CD8-positive, alpha-beta memory T cell (primary cell): ENCODE data around the gene GNG7. TPM values are rescaled to one million over a fixed set of nuclear protein-coding genes. Genes with fewer than 3 reads are reported as not detected.
A peak's percentile ranks its signal among the peaks of the same experiment; 100 is the strongest.

Source experiments
- CTCF ChIA-PET: fragments of 350-600 bp; sonication (Branson Sonifier 250); formaldehyde crosslinking; loops from one replicate; lab custom pipeline; 2021; ENCODE audit warnings: antibody characterized with exemption; lab: Charles Lee
- POLR2A ChIA-PET: fragments of 350-600 bp; sonication (Branson Sonifier 250); formaldehyde crosslinking; loops from one replicate; lab custom pipeline; 2021; ENCODE audit warnings: antibody characterized with exemption; lab: Charles Lee
- DNase-seq, 5 donors: peaks; one replicate each; pipeline versions ENCODE4 v3.0.0 to v3.0.0-alpha.2; 2020 to 2022; ENCODE audit warnings: mixed read lengths in 1 of 5
- H3K27ac ChIP-seq: one replicate; pipeline ENCODE4 v1.7.0; 2013; ENCODE audit warnings: low read depth, mild to moderate bottlenecking, low read length, moderate library complexity
- H3K27me3 ChIP-seq: 2 replicates; pipeline ENCODE4 v1.7.0; 2013; ENCODE audit warnings: low read length, mild to moderate bottlenecking; ENCODE audit not compliant: insufficient read depth, poor library complexity, severe bottlenecking
- H3K36me3 ChIP-seq: 2 replicates; pipeline ENCODE4 v1.7.0; 2013; ENCODE audit warnings: mild to moderate bottlenecking, low read length, moderate library complexity; ENCODE audit not compliant: insufficient read depth
- H3K4me1 ChIP-seq: 2 replicates; pipeline ENCODE4 v1.7.0; 2013; ENCODE audit warnings: mild to moderate bottlenecking, low read length, moderate library complexity; ENCODE audit not compliant: insufficient read depth
- H3K4me3 ChIP-seq: 2 replicates; pipeline ENCODE4 v1.7.0; 2013; ENCODE audit warnings: mild to moderate bottlenecking, low read length
- H3K9me3 ChIP-seq: 2 replicates; pipeline ENCODE4 v1.7.0; 2013; ENCODE audit warnings: mild to moderate bottlenecking, low read length
- H3K27ac Mint-ChIP-seq, 8 donors: one replicate each; pipeline ENCODE4 v1.8.0; 2020 to 2021; ENCODE audit warnings: mixed read lengths in 8 of 8, mild to moderate bottlenecking in 6 of 8, inconsistent platforms in 3 of 8, moderate library complexity in 3 of 8
- H3K27me3 Mint-ChIP-seq, 2 donors: one replicate each; pipeline ENCODE4 v1.8.0; 2020 to 2021; ENCODE audit warnings: mixed read lengths in 2 of 2, mild to moderate bottlenecking in 1 of 2, moderate library complexity in 1 of 2
- H3K36me3 Mint-ChIP-seq, 3 donors: one replicate each; pipeline ENCODE4 v1.8.0; 2020 to 2021; ENCODE audit warnings: mixed read lengths in 3 of 3, inconsistent platforms in 1 of 3, mild to moderate bottlenecking in 1 of 3
- H3K4me1 Mint-ChIP-seq, 3 donors: one replicate each; pipeline ENCODE4 v1.8.0; 2020 to 2021; ENCODE audit warnings: mixed read lengths in 3 of 3, inconsistent platforms in 1 of 3, mild to moderate bottlenecking in 1 of 3
- H3K4me3 Mint-ChIP-seq, 7 donors: one replicate each; pipeline ENCODE4 v1.8.0; 2020 to 2021; ENCODE audit warnings: mixed read lengths in 7 of 7, mild to moderate bottlenecking in 6 of 7, moderate library complexity in 4 of 7, inconsistent platforms in 2 of 7
- H3K9me3 Mint-ChIP-seq, 5 donors: one replicate each; pipeline ENCODE4 v1.8.0; 2020 to 2022; ENCODE audit warnings: mixed read lengths in 5 of 5, mild to moderate bottlenecking in 3 of 5, moderate library complexity in 2 of 5, inconsistent platforms in 1 of 5
- polyA plus RNA-seq: library from polyadenylated mRNA; unstranded; fragments of 300-500 nt; fragmentation: Illumina TruSeq; gene quantifications from one replicate; pipeline ENCODE4 v1.2.3, GENCODE V29; 2021
- total RNA-seq, 2 experiments: library from RNA; stranded (reverse); gene quantifications; one replicate each; pipeline ENCODE4 v1.2.3, GENCODE V29; 2021

The GNG7 gene
- total and polyA plus RNA-seq, 3 experiments from 2014 or later, result 0.40 to 1.2 (median 0.53) TPM

DNA sequence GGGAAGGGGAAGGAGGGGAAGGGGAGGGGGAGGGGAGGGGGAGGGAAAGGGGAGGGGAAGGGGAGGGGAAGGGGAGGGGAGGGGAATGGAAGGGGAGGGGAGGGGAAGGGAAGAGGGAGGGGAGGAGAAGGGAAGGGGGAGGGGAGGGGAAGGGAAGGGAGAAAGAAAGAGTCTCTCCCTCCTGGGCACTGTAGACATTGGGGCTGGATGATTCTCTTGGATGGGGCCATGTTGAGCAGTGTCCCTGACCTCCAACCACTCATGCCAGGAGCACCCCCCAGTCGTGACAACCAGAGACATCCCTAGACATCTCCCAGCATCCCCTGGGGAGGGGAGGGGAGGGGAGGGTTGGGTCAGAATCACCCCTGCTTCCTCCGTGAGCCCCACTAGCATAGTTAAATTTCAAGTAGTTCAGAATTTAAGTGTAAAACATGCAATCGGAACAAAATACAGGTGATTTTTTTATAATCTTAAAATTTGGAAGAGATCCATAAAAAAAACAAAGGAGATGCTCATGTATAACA is 64.0 kb downstream of the GNG7 start:
- H3K4me3 Mint-ChIP-seq, result no peak overlapping the region
- H3K9me3 Mint-ChIP-seq, result no peaks in the 10 kb centered on the region
- H3K36me3 Mint-ChIP-seq, result no peaks in the 10 kb centered on the region
- peaks cover 0 to 12% (median 0%) of the 10 kb centered on the region in 3 donors for H3K4me1 Mint-ChIP-seq
- H3K27ac Mint-ChIP-seq, result no peak overlapping the region
- no peaks in the 10 kb centered on the region for H3K27me3 ChIP-seq
- H3K27me3 Mint-ChIP-seq, result peaks cover 0 to 4% of the 10 kb centered on the region in 2 donors
- ChIA-PET POLR2A (interaction anchor here (2.3 kb wide), 1 partner anchor 162 kb away, joined by 17 read pairs; the partner anchor contains the start of gene GADD45B), CTCF (interaction anchor here (1.1 kb wide), 1 partner anchor 18 kb away, joined by 4 read pairs; no protein-coding TSS in a partner anchor)
- H3K4me1 ChIP-seq, result peaks cover 10% of the 10 kb centered on the region
- no peak for DNase-seq
- H3K4me3 ChIP-seq, result no peak overlapping the region
- H3K27ac ChIP-seq, result no peak overlapping the region
- no peaks in the 10 kb centered on the region for H3K9me3 ChIP-seq
- no peaks in the 10 kb centered on the region for H3K36me3 ChIP-seq

DNA sequence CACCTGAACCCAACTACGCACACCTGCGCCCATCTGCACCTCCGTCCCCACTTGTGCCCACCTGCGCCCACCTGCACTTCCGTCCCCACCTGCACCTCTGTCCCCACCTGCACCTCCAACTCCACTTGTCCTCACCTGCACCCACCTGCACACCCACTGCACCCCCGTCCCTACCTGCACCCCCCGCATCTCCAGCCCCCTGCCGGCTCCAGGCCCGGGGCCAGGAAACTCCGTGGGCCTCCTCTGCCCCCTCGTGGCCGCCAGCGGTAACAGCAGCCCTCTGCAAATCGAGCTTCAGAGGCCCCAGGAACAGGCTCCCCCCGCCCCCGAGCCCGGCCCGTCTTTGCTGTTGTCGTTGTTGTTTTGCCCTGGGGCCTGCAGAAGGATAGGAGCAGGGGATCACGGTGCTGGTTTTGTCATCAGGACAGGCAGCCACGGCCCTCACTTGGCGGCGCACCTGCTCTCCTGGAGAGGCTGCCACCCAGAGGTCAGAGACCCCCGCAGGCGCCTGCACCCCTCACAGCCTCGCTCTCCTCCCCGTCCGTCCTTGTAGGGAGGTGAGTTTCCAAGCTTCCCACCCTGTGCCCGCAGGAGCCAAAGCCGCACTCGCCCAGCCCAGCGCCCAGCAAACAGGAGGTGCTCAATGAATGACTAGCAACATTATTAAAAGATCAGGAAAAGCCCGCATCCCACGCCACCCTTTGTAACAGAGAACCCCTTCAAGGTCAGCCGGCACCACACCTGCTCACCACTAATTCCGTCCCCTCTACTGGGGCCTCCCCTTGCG is 65.4 kb downstream of the GNG7 start:
- DNase-seq, result peak; percentile 68 to 84 (median 70)
- Histone ChIP-seq H3K4me3 (no peak overlapping the region), H3K36me3 (no peaks in the 10 kb centered on the region), H3K27ac (no peak overlapping the region), H3K9me3 (no peaks in the 10 kb centered on the region), H3K4me1 (peaks cover 10% of the 10 kb centered on the region), H3K27me3 (no peaks in the 10 kb centered on the region)
- Mint-ChIP-seq H3K9me3 (no peaks in the 10 kb centered on the region), H3K27me3 (peaks cover 0 to 4% of the 10 kb centered on the region in 2 donors), H3K36me3 (no peaks in the 10 kb centered on the region), H3K4me1 (peaks cover 0 to 12% (median 4%) of the 10 kb centered on the region in 3 donors), H3K27ac (peak overlapping the region in 2 of 8 donors; percentile 23 to 85), H3K4me3 (peak overlapping the region in 1 of 7 donors; percentile 44)
- ChIA-PET POLR2A (interaction anchor here (0.7 to 2.3 kb wide), 5 partner anchors 14 to 379 kb away, joined by 3 to 17 read pairs (median 4); partner anchors contain the start of gene GADD45B), CTCF (interaction anchor here (0.6 to 10.1 kb wide), 17 partner anchors 9 to 197 kb away, joined by 3 to 152 read pairs (median 5); partner anchors contain the start of gene GADD45B)

DNA sequence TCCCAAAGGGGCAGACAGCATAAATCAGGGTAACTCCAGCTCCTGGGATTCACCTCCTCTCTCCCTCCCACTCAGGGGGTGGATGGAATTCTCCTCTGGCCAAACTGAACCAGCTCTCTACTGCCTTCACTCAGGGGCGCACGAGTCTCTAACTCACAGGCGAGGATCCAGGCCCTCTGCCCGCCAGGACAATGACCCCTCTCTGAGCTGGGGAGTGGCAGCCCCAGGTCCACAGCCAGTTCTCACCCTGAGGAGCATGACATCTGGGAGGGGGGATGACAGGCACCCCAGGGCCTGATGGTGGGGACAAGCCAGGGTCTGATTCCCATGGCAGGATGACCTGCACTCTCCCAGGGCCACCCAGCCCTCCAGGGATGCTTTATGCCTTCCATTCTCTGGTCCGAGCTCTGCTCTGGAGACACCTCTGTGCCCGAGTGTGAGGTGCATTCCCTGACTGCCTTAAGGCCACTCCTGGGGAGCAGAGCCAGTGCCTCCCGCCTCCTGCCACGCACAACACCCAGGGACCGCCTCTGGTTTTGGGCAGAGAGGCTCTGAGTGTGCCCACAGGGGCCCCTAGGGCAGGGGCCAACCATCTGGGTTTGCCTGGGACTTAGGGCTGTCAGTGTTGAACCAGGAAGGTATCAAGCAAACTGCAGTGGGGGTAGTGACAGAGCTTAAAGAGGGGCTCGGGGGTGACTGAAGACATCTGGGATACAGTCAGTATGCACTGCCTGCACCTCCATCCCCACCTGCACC is 66.2 kb downstream of the GNG7 start:
- no peak overlapping the region for H3K4me3 ChIP-seq
- no peaks in the 10 kb centered on the region for H3K36me3 Mint-ChIP-seq
- H3K4me1 ChIP-seq, result peaks cover 13% of the 10 kb centered on the region
- peaks cover 0 to 4% of the 10 kb centered on the region in 2 donors for H3K27me3 Mint-ChIP-seq
- H3K27me3 ChIP-seq, result no peaks in the 10 kb centered on the region
- ChIA-PET POLR2A (interaction anchor here (0.5 to 2.3 kb wide), 5 partner anchors 16 to 378 kb away, joined by 3 to 17 read pairs (median 3); partner anchors contain the start of genes GADD45B and ZNF554), CTCF (interaction anchor here (0.6 to 10.1 kb wide), 14 partner anchors 8 to 208 kb away, joined by 3 to 152 read pairs (median 6); partner anchors contain the start of gene GADD45B)
- H3K27ac ChIP-seq, result no peak overlapping the region
- H3K4me1 Mint-ChIP-seq, result peaks cover 2 to 14% (median 6%) of the 10 kb centered on the region in 3 donors
- no peak for DNase-seq
- H3K27ac Mint-ChIP-seq, result no peak overlapping the region
- peaks cover 5% of the 10 kb centered on the region for H3K9me3 ChIP-seq
- no peaks in the 10 kb centered on the region for H3K36me3 ChIP-seq
- no peak overlapping the region for H3K4me3 Mint-ChIP-seq
- no peaks in the 10 kb centered on the region for H3K9me3 Mint-ChIP-seq

DNA sequence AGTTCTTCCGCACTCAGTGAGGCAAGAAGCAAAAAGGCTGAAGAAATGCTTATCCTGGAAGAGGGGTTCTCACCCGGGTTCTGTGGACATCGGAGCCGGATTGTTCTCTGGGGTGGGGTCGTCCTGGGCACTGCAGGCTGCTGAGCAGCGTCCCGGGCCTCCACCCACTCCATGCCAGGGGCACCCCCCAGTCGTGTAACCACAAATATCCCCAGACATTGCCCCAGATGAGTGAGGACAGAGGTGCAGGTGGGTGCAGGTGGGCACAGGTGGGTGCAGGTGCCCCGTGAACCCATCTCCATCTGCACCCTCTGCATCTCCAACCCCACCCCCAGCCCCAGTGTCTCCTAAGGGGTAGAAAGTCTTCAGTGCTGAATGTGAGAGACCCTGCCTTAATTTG is 67.5 kb downstream of the GNG7 start:
- Histone ChIP-seq H3K9me3 (peaks cover 6% of the 10 kb centered on the region), H3K4me1 (peaks cover 25% of the 10 kb centered on the region), H3K4me3 (no peak overlapping the region), H3K27ac (no peak overlapping the region), H3K36me3 (no peaks in the 10 kb centered on the region), H3K27me3 (no peaks in the 10 kb centered on the region)
- POLR2A ChIA-PET, result interaction anchor here (1.3 kb wide), 1 partner anchor 159 kb away, joined by 4 read pairs; the partner anchor contains the start of gene GADD45B
- DNase-seq, result no peak
- H3K9me3 Mint-ChIP-seq, result no peaks in the 10 kb centered on the region
- peaks cover 0 to 4% of the 10 kb centered on the region in 2 donors for H3K27me3 Mint-ChIP-seq
- H3K36me3 Mint-ChIP-seq, result peaks cover 0 to 1% (median 0%) of the 10 kb centered on the region in 3 donors
- H3K4me1 Mint-ChIP-seq, result peaks cover 11 to 24% (median 16%) of the 10 kb centered on the region in 3 donors
- H3K27ac Mint-ChIP-seq, result no peak overlapping the region
- no peak overlapping the region for H3K4me3 Mint-ChIP-seq
- CTCF ChIA-PET, result interaction anchor here (0.6 to 10.1 kb wide), 3 partner anchors 13 to 36 kb away, joined by 3 to 152 read pairs (median 4); no protein-coding TSS in a partner anchor

DNA sequence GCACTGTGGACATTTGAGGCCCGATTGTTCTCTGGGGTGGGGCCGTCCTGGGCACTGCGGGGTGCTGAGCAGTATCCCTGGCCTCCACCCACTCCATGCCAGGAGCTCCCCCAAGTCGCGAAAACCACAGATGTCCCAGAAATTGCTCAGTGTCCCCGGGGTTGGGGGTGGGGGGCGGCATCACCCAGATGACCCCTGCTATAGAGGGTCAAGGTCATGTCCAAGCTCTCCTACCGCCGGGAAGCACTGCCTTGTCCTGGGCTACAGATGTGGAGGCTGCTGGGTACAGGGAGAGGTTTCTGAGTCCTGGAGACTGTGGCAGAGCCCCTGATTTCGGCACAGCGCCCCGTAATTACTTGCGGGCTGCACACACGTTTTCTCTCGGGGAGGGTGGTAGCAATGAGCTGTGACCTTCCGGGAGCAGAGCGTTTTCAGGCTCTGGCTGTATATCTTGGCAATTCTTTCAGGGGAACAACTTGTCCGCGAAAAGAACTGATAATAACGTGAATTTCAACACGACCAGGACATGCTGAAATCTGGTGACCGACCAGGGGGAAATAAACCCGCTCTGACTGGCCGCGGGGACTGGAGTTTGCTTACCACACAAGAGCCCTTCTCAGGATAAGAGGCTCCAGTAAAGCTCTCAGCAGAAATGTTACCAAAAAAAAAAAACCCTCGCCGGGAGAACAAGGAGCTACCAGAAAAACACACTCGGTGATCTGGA is 68.1 kb downstream of the GNG7 start:
- Mint-ChIP-seq H3K36me3 (peaks cover 0 to 7% (median 0%) of the 10 kb centered on the region in 3 donors), H3K4me1 (peaks cover 17 to 29% (median 22%) of the 10 kb centered on the region in 3 donors), H3K27ac (no peak overlapping the region), H3K9me3 (peaks cover 0 to 2% (median 0%) of the 10 kb centered on the region in 5 donors), H3K27me3 (peaks cover 0 to 4% of the 10 kb centered on the region in 2 donors), H3K4me3 (no peak overlapping the region)
- Histone ChIP-seq H3K27ac (no peak overlapping the region), H3K4me3 (no peak overlapping the region), H3K27me3 (no peaks in the 10 kb centered on the region), H3K9me3 (peaks cover 6% of the 10 kb centered on the region), H3K36me3 (no peaks in the 10 kb centered on the region), H3K4me1 (peaks cover 31% of the 10 kb centered on the region)
- CTCF ChIA-PET, result interaction anchor here (0.6 to 10.1 kb wide), 3 partner anchors 14 to 161 kb away, joined by 3 to 152 read pairs (median 3); no protein-coding TSS in a partner anchor
- POLR2A ChIA-PET, result interaction anchor here (1.3 kb wide), 1 partner anchor 159 kb away, joined by 4 read pairs; the partner anchor contains the start of gene GADD45B
- DNase-seq, result no peak

DNA sequence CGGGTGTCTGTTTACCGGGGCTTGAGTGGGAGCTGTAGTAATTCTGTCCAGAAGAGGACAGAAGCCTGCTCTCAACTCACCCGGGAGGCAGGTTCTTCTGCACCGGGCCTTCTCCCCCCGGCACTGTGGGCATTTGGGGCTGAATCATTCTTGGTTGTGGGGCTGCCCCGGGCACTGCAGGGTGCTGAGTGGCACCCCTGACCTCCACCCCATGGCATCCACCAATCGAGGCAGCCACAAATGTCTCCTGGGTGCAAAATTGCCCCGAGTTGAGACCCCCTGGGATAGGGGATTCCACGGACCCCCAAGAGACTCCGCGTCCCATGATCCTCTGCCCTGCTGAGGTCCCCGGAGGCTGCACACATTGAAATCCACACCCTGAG is 68.8 kb downstream of the GNG7 start:
- ChIA-PET POLR2A (interaction anchor here (0.5 to 1.3 kb wide), 2 partner anchors 26 to 158 kb away, joined by 4 to 5 read pairs; partner anchors contain the start of gene GADD45B), CTCF (interaction anchor here (1.2 to 10.1 kb wide), 2 partner anchors 17 to 160 kb away, joined by 3 to 152 read pairs; no protein-coding TSS in a partner anchor)
- Histone ChIP-seq H3K4me1 (peaks cover 35% of the 10 kb centered on the region), H3K9me3 (peaks cover 6% of the 10 kb centered on the region), H3K4me3 (no peak overlapping the region), H3K27me3 (no peaks in the 10 kb centered on the region), H3K27ac (no peak overlapping the region), H3K36me3 (no peaks in the 10 kb centered on the region)
- Mint-ChIP-seq H3K27ac (peak overlapping the region in 1 of 8 donors; percentile 27), H3K36me3 (peaks cover 0 to 7% (median 0%) of the 10 kb centered on the region in 3 donors), H3K9me3 (peaks cover 0 to 2% (median 0%) of the 10 kb centered on the region in 5 donors), H3K27me3 (peaks cover 0 to 4% of the 10 kb centered on the region in 2 donors), H3K4me3 (peak overlapping the region in 1 of 7 donors; percentile 27), H3K4me1 (peaks cover 20 to 34% (median 29%) of the 10 kb centered on the region in 3 donors)
- DNase-seq, result no peak
